ENCODE measurements around the gene CD4.

DNA sequence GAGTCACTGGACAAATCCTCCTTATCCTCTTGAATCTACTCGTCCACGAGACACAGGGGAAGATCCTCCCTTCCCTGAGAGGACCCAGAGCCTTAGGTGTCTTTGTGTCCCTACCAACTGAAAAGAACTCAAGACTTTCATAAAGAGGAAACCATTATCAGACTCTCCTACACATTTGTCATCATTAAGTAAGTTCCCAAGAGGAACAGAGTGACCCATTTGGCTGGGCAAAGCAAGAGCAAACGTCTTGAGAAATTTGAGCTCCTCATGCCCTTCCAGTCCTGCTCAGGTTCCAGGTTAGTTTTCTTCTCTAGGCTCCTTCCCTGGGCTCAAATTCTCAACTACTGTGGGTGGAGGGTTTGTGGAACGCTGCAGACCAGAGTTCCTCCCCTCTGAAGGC, 42.1 kb upstream of the CD4 start:
- TF ChIP-seq POLR2A (IDR thresholded peaks at IDR 0.05), result no peak
- TF ChIP-seq, protein P1, sequence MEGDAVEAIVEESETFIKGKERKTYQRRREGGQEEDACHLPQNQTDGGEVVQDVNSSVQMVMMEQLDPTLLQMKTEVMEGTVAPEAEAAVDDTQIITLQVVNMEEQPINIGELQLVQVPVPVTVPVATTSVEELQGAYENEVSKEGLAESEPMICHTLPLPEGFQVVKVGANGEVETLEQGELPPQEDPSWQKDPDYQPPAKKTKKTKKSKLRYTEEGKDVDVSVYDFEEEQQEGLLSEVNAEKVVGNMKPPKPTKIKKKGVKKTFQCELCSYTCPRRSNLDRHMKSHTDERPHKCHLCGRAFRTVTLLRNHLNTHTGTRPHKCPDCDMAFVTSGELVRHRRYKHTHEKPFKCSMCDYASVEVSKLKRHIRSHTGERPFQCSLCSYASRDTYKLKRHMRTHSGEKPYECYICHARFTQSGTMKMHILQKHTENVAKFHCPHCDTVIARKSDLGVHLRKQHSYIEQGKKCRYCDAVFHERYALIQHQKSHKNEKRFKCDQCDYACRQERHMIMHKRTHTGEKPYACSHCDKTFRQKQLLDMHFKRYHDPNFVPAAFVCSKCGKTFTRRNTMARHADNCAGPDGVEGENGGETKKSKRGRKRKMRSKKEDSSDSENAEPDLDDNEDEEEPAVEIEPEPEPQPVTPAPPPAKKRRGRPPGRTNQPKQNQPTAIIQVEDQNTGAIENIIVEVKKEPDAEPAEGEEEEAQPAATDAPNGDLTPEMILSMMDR (IDR thresholded peaks at IDR 0.05), result no peak

Data from lower leg skin (tissue), 3 donors.